Subcutaneous adipose tissue (tissue), 4 donors: Measurements from ENCODE around the gene FHOD3. TPM values are rescaled to one million over a fixed set of nuclear protein-coding genes. Genes with fewer than 3 reads are reported as not detected.

Source experiments
- CTCF ChIP-seq: fragments of 450-650 bp; IDR thresholded peaks from one replicate; pipeline ENCODE4 v1.5.1; 2016; ENCODE audit warnings: low read depth, mild to moderate bottlenecking, control low read depth, antibody characterized with exemption, moderate library complexity
- total RNA-seq, 4 donors: library from RNA; depleted of rRNA; stranded (reverse); fragments of >200 nt; gene quantifications; one replicate each; pipeline ENCODE4 v1.1.0, GENCODE V29; 2016

Gene FHOD3
- total RNA-seq, 4 donors from 2014 or later: 1.5 to 5.4 (median 3.3) TPM

DNA sequence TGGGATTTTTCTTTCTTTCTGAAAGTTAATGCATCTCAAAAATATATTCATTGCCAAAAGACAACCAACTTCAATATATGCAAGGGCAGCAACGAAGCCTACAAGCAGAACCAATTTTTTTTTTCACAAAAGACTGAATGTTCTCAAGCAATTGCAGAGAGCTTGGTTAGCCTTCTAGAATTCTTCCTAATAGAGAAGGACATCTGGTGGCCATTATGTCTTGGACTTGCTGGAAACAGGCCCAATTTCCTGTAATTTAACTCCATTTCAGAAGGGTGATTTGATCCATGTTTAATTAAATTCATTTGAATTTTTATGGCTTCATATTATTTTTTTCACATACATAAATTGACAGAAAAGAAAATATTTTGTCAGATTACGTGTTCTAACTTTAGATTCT lies 323.3 kb downstream of the FHOD3 start:
- TF ChIP-seq CTCF: no peak

DNA sequence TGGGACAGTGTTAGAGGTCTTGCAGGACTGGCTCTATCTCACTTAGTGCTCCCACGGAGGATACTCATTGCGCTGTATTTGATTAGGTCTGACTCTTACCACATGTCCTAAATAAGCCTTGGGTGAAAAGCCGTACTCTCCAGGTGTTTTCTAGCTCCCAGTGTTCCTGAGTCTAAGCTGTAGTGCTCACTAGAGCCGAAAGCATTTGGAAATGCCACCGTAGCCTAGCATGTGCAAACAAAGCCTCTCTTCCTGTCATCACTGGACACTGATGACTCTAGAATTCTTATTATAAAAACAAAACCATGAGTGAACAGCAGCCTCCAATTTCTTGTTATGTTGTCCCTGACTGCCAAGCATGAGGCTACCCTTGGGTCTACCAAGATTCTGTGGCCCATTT lies 325.1 kb downstream of the FHOD3 start:
- no peak for TF ChIP-seq CTCF

DNA sequence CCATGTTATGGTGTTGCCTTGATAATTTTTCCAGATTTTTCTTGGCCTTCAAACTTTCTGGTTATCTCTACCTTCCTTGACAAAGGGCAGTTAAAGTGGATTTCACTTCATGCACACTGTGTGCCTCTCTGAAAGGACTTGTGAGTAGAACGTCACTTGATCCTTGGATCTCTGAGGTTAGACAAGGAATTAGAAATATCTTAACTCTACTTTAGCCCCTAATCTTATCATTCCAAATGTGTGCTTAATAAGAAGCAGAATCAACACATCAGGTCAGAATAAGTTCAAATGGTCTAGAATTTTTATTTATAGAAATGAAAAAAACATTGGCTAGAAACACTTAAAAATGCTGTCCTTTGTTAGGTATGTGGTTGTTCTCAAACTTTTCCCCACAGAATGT lies 325.6 kb downstream of the FHOD3 start:
- TF ChIP-seq CTCF: no peak

DNA sequence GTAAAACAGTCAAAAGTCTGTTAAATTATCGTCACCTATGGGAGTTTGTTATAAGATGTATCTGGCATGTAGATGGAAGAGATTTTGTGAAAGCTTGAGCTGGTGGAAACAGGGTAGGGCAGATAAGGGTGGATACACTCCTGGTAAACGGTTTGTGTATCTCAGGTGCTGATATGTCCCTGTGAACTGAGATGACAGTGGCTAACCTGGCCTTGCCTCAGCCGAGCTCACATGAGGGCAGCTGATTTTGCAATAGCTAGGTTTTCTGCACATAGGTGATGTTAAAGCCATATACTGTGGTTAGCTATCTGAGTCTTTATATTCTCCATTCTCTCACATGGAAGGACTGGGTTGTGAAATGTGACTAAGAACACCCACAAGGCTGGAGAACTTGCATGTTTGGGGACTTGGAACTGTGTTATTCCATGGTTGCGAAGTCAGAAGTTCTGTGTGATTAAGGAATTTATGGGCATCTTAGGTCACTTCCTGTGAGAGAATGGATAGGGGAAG lies 326.2 kb downstream of the FHOD3 start:
- TF ChIP-seq CTCF: no peak

DNA sequence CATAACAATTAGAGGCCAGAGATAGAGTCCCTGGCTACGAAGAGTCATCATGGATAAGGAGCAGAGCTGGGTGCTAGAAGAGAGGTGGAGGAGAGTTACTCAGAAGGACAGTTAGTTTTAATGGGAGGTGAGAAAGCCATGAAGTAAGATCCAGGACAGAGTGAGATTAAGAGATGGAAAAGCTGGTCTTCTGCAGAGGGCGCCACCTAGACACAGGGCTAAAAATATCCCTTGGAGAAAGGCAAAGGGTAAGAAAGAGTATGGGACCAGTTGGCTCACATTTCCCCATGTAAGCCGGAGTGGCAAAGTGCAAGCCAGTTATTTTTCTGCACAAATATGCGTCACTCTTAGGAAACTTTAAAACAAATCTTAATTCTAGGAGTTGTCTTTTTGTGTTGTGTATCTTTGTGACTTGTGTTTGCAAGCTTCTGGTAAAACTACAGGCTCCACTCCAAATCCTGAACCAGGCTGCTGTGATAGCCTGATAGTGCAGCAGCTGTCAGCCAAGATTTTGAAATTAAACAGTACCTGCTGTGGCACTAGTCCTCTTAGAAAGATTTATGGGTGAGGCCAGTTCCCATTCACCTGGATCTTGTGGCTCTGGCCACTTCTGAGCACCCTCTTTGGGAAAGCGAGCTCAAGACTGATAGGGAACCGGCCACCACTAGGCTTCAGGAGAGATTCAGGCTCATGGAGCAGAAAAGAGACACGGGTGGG lies 327.1 kb downstream of the FHOD3 start:
- TF ChIP-seq CTCF: no peak

- TF ChIP-seq CTCF: no peak
Measured at GRCh38 chr18:36625386-36625785, 327.9 kb downstream of the FHOD3 start.

GRCh38 chr18:36627637-36628036 lies 330.1 kb downstream of the FHOD3 start:
- TF ChIP-seq CTCF: no peak
